HCT116 (cell line): ENCODE results near the gene DRD3. TPM values are rescaled to one million over a fixed set of nuclear protein-coding genes. Genes with fewer than 3 reads are reported as not detected.

Experiments used
- ATAC-seq: fragments of 200-7000 bp; cut with Tn5 transposase; 2 replicates; pipeline ENCODE4 v1.9.1; 2020; ENCODE audit warnings: mild to moderate bottlenecking, moderate library complexity
- Bru-seq: library from RNA; stranded (reverse); fragments of 400-500 nt; gene quantifications from one replicate; lab custom pipeline; 2021; lab: Mats Ljungman, UMichigan
- BruChase-seq, 2 experiments: library from RNA; stranded (reverse); fragments of 400-500 nt; gene quantifications; one replicate each; lab custom pipeline; 2021; lab: Mats Ljungman, UMichigan
- BruUV-seq: library from RNA; stranded (reverse); fragments of 400-500 nt; replicated peaks from 2 replicates; lab custom pipeline; 2021; lab: Mats Ljungman, UMichigan
- CTCF ChIA-PET: fragments of 300-600 bp; sonication (Branson Sonifier 250); formaldehyde crosslinking; loops from one replicate; lab custom pipeline; 2021; ENCODE audit warnings: antibody characterized with exemption; lab: Charles Lee
- POLR2A ChIA-PET: fragments of 300-600, 350-600 bp; sonication (Branson Sonifier 250); formaldehyde crosslinking; loops from one replicate; lab custom pipeline; 2021; ENCODE audit warnings: antibody characterized with exemption; lab: Charles Lee
- RAD21 ChIA-PET, 2 experiments: fragments of 300-600 bp; sonication (Branson Sonifier 250); formaldehyde crosslinking; loops; one replicate each; lab custom pipeline; 2023; ENCODE audit warnings: low total read pairs in 2 of 2; ENCODE audit not compliant: uncharacterized antibody in 2 of 2, unreplicated experiment in 2 of 2, low non-redundant PET in 1 of 2; lab: Charles Lee
- DNase-seq: peaks from one replicate; pipeline ENCODE4 v3.0.0-alpha.2; 2010; ENCODE audit warnings: low read depth, low spot score
- H2AFZ ChIP-seq: fragments of 200-600 bp; shearing (Covaris generic), sonication (generic); 2 replicates; pipeline ENCODE4 v1.6.1; 2017; ENCODE audit warnings: low read depth, mixed run types, mixed read lengths, antibody characterized with exemption, low read length; ENCODE audit not compliant: poor library complexity, severe bottlenecking
- H3K27ac ChIP-seq: 2 replicates; pipeline ENCODE4 v1.5.1; 2012; ENCODE audit warnings: low read depth, low read length
- H3K27me3 ChIP-seq: fragments of 200-600 bp; sonication (generic); 2 replicates; pipeline ENCODE4 v1.6.1; 2016; ENCODE audit warnings: mixed run types, low read length, mixed read lengths; ENCODE audit not compliant: insufficient read depth
- H3K36me3 ChIP-seq, 2 experiments: fragments of 200-500 bp in 1 of 2; fragments of 200-600 bp in 1 of 2; sonication (Bioruptor generic) in 1 of 2; sonication (generic) in 1 of 2; 2 replicates each; pipeline versions ENCODE4 v1.5.1 to v1.6.1; 2014 to 2016; ENCODE audit warnings: low read length in 2 of 2, inconsistent platforms in 1 of 2, mixed read lengths in 1 of 2, mixed run types in 1 of 2; ENCODE audit not compliant: insufficient read depth in 2 of 2, control insufficient read depth in 1 of 2
- H3K4me1 ChIP-seq, 2 experiments: fragments of 200-600 bp in 1 of 2; sonication (generic) in 1 of 2; 2 replicates each; pipeline versions ENCODE4 v1.5.1 to v1.6.1; 2012 to 2017; ENCODE audit warnings: low read length in 2 of 2, inconsistent platforms in 1 of 2, mild to moderate bottlenecking in 1 of 2, mixed read lengths in 1 of 2, mixed run types in 1 of 2, moderate library complexity in 1 of 2; ENCODE audit not compliant: insufficient read depth in 2 of 2, control insufficient read depth in 1 of 2
- H3K4me2 ChIP-seq: fragments of 200-600 bp; sonication (generic); 2 replicates; pipeline ENCODE4 v1.6.1; 2017; ENCODE audit warnings: mixed run types, low read length, mixed read lengths
- H3K4me3 ChIP-seq, 2 experiments: fragments of 200-600 bp in 1 of 2; sonication (generic) in 1 of 2; replicated peaks in 1 of 2; 2 replicates each; pipeline ENCODE4 v1.5.1; 2011 to 2016; ENCODE audit warnings: low read length in 2 of 2, control low read depth in 1 of 2, low read depth in 1 of 2, mild to moderate bottlenecking in 1 of 2, mixed read lengths in 1 of 2, mixed run types in 1 of 2
- H3K79me2 ChIP-seq: fragments of 200-600 bp; sonication (generic); 2 replicates; pipeline ENCODE4 v1.6.1; 2017; ENCODE audit warnings: mild to moderate bottlenecking, mixed run types, low read length, moderate library complexity, mixed read lengths; ENCODE audit not compliant: insufficient read depth
- H3K9ac ChIP-seq: fragments of 200-600 bp; sonication (generic); 2 replicates; pipeline ENCODE4 v1.6.1; 2016; ENCODE audit warnings: low read length, mixed read lengths
- H3K9me2 ChIP-seq: fragments of 200-600 bp; sonication (generic), shearing (Covaris generic); 2 replicates; pipeline ENCODE4 v1.6.1; 2017; ENCODE audit warnings: mixed run types, mild to moderate bottlenecking, moderate library complexity; ENCODE audit not compliant: insufficient read depth
- H3K9me3 ChIP-seq, 2 experiments: fragments of 200-500 bp in 1 of 2; fragments of 200-600 bp in 1 of 2; sonication (Bioruptor generic) in 1 of 2; sonication (generic) in 1 of 2; 2 replicates each; pipeline ENCODE4 v1.6.1; 2014 to 2017; ENCODE audit warnings: low read length in 2 of 2, mixed read lengths in 2 of 2, inconsistent platforms in 1 of 2, low read depth in 1 of 2, mild to moderate bottlenecking in 1 of 2, mixed run types in 1 of 2, moderate library complexity in 1 of 2; ENCODE audit not compliant: control insufficient read depth in 1 of 2, insufficient read depth in 1 of 2
- H4K20me1 ChIP-seq: fragments of 200-600 bp; sonication (generic), shearing (Covaris generic); 2 replicates; pipeline ENCODE4 v1.6.1; 2017; ENCODE audit warnings: mixed run types, mild to moderate bottlenecking, moderate library complexity; ENCODE audit not compliant: insufficient read depth
- CEBPB ChIP-seq: IDR thresholded peaks from 2 replicates; pipeline ENCODE4 v1.6.1; 2012; ENCODE audit warnings: low read depth
- EGR1 ChIP-seq: IDR thresholded peaks from 2 replicates; pipeline ENCODE4 v1.6.1; 2012; ENCODE audit warnings: low read depth
- ELF1 ChIP-seq: IDR thresholded peaks from 2 replicates; pipeline ENCODE4 v1.6.1; 2012; ENCODE audit warnings: low read depth, borderline replicate concordance
- EZH2phosphoT487 ChIP-seq: fragments of 200-600 bp; IDR thresholded peaks from 2 replicates; pipeline ENCODE4 v1.6.1; 2018; ENCODE audit warnings: antibody characterized with exemption, borderline replicate concordance
- FOSL1 ChIP-seq: IDR thresholded peaks from 2 replicates; pipeline ENCODE4 v1.6.1; 2012; ENCODE audit warnings: low read depth
- JUND ChIP-seq: IDR thresholded peaks from 2 replicates; pipeline ENCODE4 v1.6.1; 2012
- MAX ChIP-seq: IDR thresholded peaks from 2 replicates; pipeline ENCODE4 v1.6.1; 2012
- POLR2AphosphoS5 ChIP-seq: IDR thresholded peaks from 2 replicates; pipeline ENCODE4 v1.6.1; 2011; ENCODE audit warnings: mild to moderate bottlenecking, low read depth, low read length, moderate library complexity
- RAD21 ChIP-seq: IDR thresholded peaks from 2 replicates; pipeline ENCODE4 v1.6.1; 2012; ENCODE audit warnings: low read depth, mild to moderate bottlenecking
- REST ChIP-seq: IDR thresholded peaks from 2 replicates; pipeline ENCODE4 v1.6.1; 2012; ENCODE audit warnings: low read depth
- SRF ChIP-seq: IDR thresholded peaks from 2 replicates; pipeline ENCODE4 v1.6.1; 2012; ENCODE audit warnings: low read depth
- TCF7L2 ChIP-seq: IDR thresholded peaks from 2 replicates; pipeline ENCODE4 v1.7.0; 2011; ENCODE audit warnings: borderline replicate concordance, inconsistent platforms; ENCODE audit not compliant: insufficient read depth, insufficient read length; ENCODE audit errors: extremely low read depth
- ZBTB33 ChIP-seq: IDR thresholded peaks from 2 replicates; pipeline ENCODE4 v1.6.1; 2011; ENCODE audit warnings: mild to moderate bottlenecking, low read length, moderate library complexity; ENCODE audit not compliant: insufficient replicate concordance; ENCODE audit errors: extremely low read depth
- ZNF274 ChIP-seq: fragments of 200-500 bp; sonication (Bioruptor generic); IDR thresholded peaks from 2 replicates; pipeline ENCODE4 v1.6.1; 2014; ENCODE audit warnings: mild to moderate bottlenecking, low read depth, low read length, inconsistent platforms
- intact Hi-C: fragments of 100-400 bp; cut with micrococcal nuclease; formaldehyde crosslinking; loops from 2 replicates; pipeline ENCODE4 v1.10.0; 2022
- long read RNA-seq: library from polyadenylated mRNA; unstranded; transcript quantifications from one replicate; pipeline ENCODE4 v2.0.0, GENCODE V29; 2021; ENCODE audit not compliant: unreplicated experiment
- polyA plus RNA-seq: library from polyadenylated mRNA; unstranded; fragments of >200 nt; gene quantifications from 2 replicates; pipeline ENCODE4 v1.2.1, GENCODE V29; 2012; ENCODE audit warnings: missing spikeins
- total RNA-seq: library from RNA; stranded (reverse); gene quantifications from one replicate; pipeline ENCODE4 v1.2.1, GENCODE V29; 2021; ENCODE audit not compliant: unreplicated experiment

DRD3 gene
- total RNA-seq (not detected), Bru-seq, nascent RNA (percentile 12 among the genes with signal in this experiment), BruChase-seq, experiment 1, labeled RNA remaining after a 6-hour chase (percentile 14 among the genes with signal in this experiment), BruChase-seq, experiment 2, labeled RNA remaining after a 2-hour chase (percentile 20 among the genes with signal in this experiment)
- not detected in 2 replicates for polyA plus RNA-seq
- long read RNA-seq = 0 reads

- H3K27ac ChIP-seq = no peak within 1 kb of the TSS
- TF ChIP-seq JUND (no peak), REST (peak; percentile 81)
- no peaks in the 10 kb centered on the region for H3K36me3 ChIP-seq
- no peaks in the 10 kb centered on the region for H3K9me2 ChIP-seq
- no peak within 1 kb of the TSS for H3K9ac ChIP-seq
- intact Hi-C loops = no loop called here
- H3K4me1 ChIP-seq = no peaks in the 10 kb centered on the region
- POLR2A ChIA-PET = no interaction called here
- no peak for DNase-seq
- no peak within 1 kb of the TSS for H3K4me3 ChIP-seq
- BruUV-seq = no TSS peak
- H4K20me1 ChIP-seq = no peaks in the 10 kb centered on the region
- peak; percentile 49; the same call in 1 of the 2 replicates for ATAC-seq
- RAD21 ChIA-PET = no interaction called here
- H2AFZ ChIP-seq = no peak within 1 kb of the TSS
- H3K4me2 ChIP-seq = no peak within 1 kb of the TSS
- no peaks in the 10 kb centered on the region for H3K9me3 ChIP-seq
- peaks cover 61% of the 10 kb centered on the region for H3K27me3 ChIP-seq
- CTCF ChIA-PET = interaction anchor here (0.7 to 1.2 kb wide), 5 partner anchors 11 to 334 kb away, joined by 3 to 6 read pairs (median 4); no protein-coding TSS in a partner anchor
- H3K79me2 ChIP-seq = no peaks in the 10 kb centered on the region
Measured at GRCh38 chr3:114178770-114179368, at the start of gene DRD3. Gene DRD3 (minus strand): TSS chr3:114179052. CDS start chr3:114171992, 7,060 bp downstream.

GRCh38 chr3:114227076-114227475 lies 48.2 kb upstream of the DRD3 start:
- no peak overlapping the region for H3K9ac ChIP-seq
- H3K9me3 ChIP-seq = peaks cover 0 to 17% of the 10 kb centered on the region in 2 experiments; a peak in 1 of 4 replicates
- no peaks in the 10 kb centered on the region for H3K9me2 ChIP-seq
- no peak overlapping the region for H3K4me2 ChIP-seq
- no peak overlapping the region for H2AFZ ChIP-seq
- no peaks in the 10 kb centered on the region for H3K79me2 ChIP-seq
- ChIA-PET RAD21 (no interaction called here), POLR2A (no interaction called here), CTCF (no interaction called here)
- H3K36me3 ChIP-seq = no peaks in the 10 kb centered on the region
- no peaks in the 10 kb centered on the region for H3K27me3 ChIP-seq
- H3K4me3 ChIP-seq = no peak overlapping the region
- ATAC-seq = no peak
- BruUV-seq = no TSS peak
- H4K20me1 ChIP-seq = no peaks in the 10 kb centered on the region
- no peak overlapping the region for H3K27ac ChIP-seq
- DNase-seq = no peak
- intact Hi-C loops = no loop called here
- H3K4me1 ChIP-seq = no peaks in the 10 kb centered on the region
- TF ChIP-seq TCF7L2 (no peak), ZNF274 (no peak), EZH2phosphoT487 (no peak), ELF1 (no peak), CEBPB (no peak), RAD21 (no peak), FOSL1 (no peak), MAX (no peak), SRF (no peak), EGR1 (no peak), POLR2AphosphoS5 (no peak), ZBTB33 (no peak)
